Measurements from ENCODE around the gene CDK16. TPM values are rescaled to one million over a fixed set of nuclear protein-coding genes. Genes with fewer than 3 reads are reported as not detected.

CDK16 gene
- total RNA-seq, 1 donor from 2014 or later: 253 TPM

DNA sequence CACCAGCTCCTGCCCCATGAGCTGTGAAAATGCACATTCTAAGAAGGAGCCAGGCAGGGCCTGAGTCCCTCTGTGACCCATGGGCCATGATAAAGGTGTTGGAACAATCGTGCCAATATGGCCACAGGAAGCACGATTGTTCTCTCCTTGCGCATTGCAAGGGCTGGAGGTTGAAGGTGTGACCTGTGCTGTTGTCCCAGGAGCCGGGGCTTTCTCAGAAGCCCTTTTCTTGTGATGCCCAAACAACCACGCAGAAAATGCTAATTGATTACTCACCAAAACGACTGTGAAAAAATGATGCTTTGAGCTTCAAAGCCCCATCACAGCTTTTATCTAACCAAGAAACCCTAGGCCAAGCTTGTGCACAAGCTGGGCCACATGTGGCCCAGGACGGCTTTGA, 48.2 kb downstream of the CDK16 start:
- no peak for DNase-seq (ENCODE audit: low spot score, unreplicated experiment)
- Mint-ChIP-seq H3K36me3 (ENCODE audit: insufficient read depth) (no peaks in the 10 kb centered on the region), H3K27ac (no peak overlapping the region), H3K9me3 (ENCODE audit: low read depth) (peaks cover 2% of the 10 kb centered on the region), H3K4me1 (ENCODE audit: low read depth) (no peaks in the 10 kb centered on the region), H3K4me3 (ENCODE audit: low read depth) (no peak overlapping the region), H3K27me3 (no peaks in the 10 kb centered on the region)
- TF ChIP-seq, protein P1, sequence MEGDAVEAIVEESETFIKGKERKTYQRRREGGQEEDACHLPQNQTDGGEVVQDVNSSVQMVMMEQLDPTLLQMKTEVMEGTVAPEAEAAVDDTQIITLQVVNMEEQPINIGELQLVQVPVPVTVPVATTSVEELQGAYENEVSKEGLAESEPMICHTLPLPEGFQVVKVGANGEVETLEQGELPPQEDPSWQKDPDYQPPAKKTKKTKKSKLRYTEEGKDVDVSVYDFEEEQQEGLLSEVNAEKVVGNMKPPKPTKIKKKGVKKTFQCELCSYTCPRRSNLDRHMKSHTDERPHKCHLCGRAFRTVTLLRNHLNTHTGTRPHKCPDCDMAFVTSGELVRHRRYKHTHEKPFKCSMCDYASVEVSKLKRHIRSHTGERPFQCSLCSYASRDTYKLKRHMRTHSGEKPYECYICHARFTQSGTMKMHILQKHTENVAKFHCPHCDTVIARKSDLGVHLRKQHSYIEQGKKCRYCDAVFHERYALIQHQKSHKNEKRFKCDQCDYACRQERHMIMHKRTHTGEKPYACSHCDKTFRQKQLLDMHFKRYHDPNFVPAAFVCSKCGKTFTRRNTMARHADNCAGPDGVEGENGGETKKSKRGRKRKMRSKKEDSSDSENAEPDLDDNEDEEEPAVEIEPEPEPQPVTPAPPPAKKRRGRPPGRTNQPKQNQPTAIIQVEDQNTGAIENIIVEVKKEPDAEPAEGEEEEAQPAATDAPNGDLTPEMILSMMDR (IDR thresholded peaks at IDR 0.05; ENCODE audit: unreplicated experiment): no peak

DNA sequence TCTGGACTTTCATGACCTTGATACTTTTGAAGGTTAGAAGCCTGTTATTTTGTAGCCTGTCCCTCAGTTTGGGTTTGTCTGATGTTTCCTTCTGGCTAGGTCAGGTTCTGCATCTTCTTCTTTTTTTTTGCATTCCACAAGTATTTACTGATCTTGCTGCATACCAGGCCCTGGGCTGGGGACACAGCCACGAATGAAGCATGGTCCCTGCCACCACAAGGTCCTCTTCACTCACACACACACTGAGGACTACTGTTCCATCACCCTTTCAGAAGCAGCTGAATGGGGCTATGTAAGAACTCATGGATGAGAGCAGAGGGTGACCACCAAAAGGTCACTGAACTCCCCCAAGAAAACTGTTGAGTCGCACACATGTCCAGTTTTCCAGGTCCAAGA, 53.5 kb downstream of the CDK16 start:
- H3K4me1 Mint-ChIP-seq (ENCODE audit: low read depth): no peaks in the 10 kb centered on the region

DNA sequence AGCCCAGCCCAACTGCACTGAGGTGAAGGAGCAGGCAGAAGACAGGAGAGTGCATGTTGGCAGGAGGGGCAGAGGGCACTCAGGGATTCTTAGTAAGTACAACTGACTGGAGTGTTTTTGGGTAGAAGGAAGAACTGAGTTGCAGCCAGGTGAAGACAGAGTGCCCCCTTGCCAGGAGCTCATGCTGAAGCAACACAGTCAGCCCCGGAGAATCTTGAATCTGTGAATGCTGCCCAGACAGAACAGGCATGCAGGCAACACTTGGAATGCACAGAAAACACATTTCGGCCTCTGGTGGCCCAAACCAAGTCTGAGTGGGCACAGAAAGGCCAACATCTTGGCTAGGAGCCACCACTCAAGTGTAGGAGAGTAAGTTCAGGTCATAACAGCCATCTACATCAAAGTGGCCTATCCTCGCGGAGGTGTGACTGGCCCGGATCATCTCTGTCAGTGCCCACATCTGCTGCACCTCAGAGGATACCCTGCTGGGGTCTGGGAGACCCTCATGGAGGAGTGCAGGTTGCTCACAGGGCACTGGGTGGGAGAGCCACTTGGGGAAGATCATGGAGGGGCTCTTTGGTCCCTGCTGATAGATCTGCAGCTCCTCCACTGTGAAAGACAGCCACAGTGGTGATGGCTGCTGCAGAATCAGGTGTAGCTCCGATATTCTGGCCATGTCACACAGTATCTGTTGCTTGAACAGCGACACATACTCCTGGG, 54.7 kb downstream of the CDK16 start:
- H3K36me3 Mint-ChIP-seq (ENCODE audit: insufficient read depth): no peaks in the 10 kb centered on the region
- no peak for DNase-seq (ENCODE audit: low spot score, unreplicated experiment)
- no peak overlapping the region for H3K27ac Mint-ChIP-seq
- H3K4me1 Mint-ChIP-seq (ENCODE audit: low read depth): no peaks in the 10 kb centered on the region
- H3K27me3 Mint-ChIP-seq: no peaks in the 10 kb centered on the region
- H3K4me3 Mint-ChIP-seq (ENCODE audit: low read depth): no peak overlapping the region
- TF ChIP-seq, protein P1 (IDR thresholded peaks at IDR 0.05; ENCODE audit: unreplicated experiment): no peak
- peaks cover 5% of the 10 kb centered on the region for H3K9me3 Mint-ChIP-seq (ENCODE audit: low read depth)

More for the DNA sequence above, 53.5 kb downstream of the CDK16 start:
- TF ChIP-seq, protein P1 (IDR thresholded peaks at IDR 0.05; ENCODE audit: unreplicated experiment): no peak
- Mint-ChIP-seq H3K27ac (no peak overlapping the region), H3K27me3 (no peaks in the 10 kb centered on the region), H3K4me3 (ENCODE audit: low read depth) (no peak overlapping the region), H3K36me3 (ENCODE audit: insufficient read depth) (no peaks in the 10 kb centered on the region), H3K9me3 (ENCODE audit: low read depth) (peaks cover 5% of the 10 kb centered on the region)
- no peak for DNase-seq (ENCODE audit: low spot score, unreplicated experiment)

DNA sequence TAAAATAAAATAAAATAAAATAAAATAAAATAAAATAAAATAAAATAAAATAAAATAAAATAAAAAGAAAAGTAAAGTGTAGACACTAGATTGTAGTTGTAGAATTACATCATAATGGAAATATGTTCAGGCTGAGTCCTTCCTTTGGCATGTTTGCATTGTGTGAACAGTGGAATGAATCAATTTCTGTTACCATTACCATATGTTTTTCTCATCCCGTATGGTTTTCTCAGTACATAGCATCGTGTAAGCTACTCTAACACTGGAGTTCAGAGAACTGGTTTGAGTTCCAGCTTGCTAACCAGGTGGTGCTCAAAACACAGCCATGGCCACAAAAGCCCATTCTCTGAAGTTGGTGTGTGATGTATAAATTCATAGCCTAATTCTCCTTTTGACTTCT, 60.2 kb downstream of the CDK16 start:
- Mint-ChIP-seq H3K4me1 (ENCODE audit: low read depth) (no peaks in the 10 kb centered on the region), H3K9me3 (ENCODE audit: low read depth) (peaks cover 6% of the 10 kb centered on the region), H3K4me3 (ENCODE audit: low read depth) (no peak overlapping the region), H3K27me3 (no peaks in the 10 kb centered on the region), H3K36me3 (ENCODE audit: insufficient read depth) (no peaks in the 10 kb centered on the region), H3K27ac (no peak overlapping the region)
- TF ChIP-seq, protein P1 (IDR thresholded peaks at IDR 0.05; ENCODE audit: unreplicated experiment): no peak
- DNase-seq (ENCODE audit: low spot score, unreplicated experiment): no peak

Other genes with a start within 250 kb of the CDK16 start
- gene RGN, start 140.2 kb upstream of the CDK16 start, total RNA-seq: 7.3 and 8.0 TPM in 2 replicates
- 87.8 and 94.1 TPM in 2 replicates for gene NDUFB11, start 74.0 kb upstream of the CDK16 start, total RNA-seq
- gene RBM10, start 73.5 kb upstream of the CDK16 start, total RNA-seq: 62.5 and 68.2 TPM in 2 replicates
- 524 and 538 TPM in 2 replicates for gene UBA1, start 24.9 kb upstream of the CDK16 start, total RNA-seq
- gene USP11, start 14.3 kb downstream of the CDK16 start, total RNA-seq: 267 and 277 TPM in 2 replicates
- gene ZNF157, start 151.9 kb downstream of the CDK16 start, total RNA-seq: 2.0 TPM in 2 replicates